IMR-90 (cell line): ENCODE results near the gene ATG5. TPM values are rescaled to one million over a fixed set of nuclear protein-coding genes. Genes with fewer than 3 reads are reported as not detected.

Source experiments
- ATAC-seq: fragments of 200-7000 bp; cut with Tn5 transposase; 2 replicates; pipeline ENCODE4 v1.9.1; 2020; ENCODE audit warnings: low read depth, mild to moderate bottlenecking, moderate library complexity
- BruUV-seq: library from RNA; stranded (reverse); fragments of 400-500 nt; replicated peaks from 2 replicates; lab custom pipeline; 2021; lab: Mats Ljungman, UMichigan
- CTCF ChIA-PET: fragments of 300-600 bp; formaldehyde crosslinking; extraction: SDS; loops from one replicate; lab custom pipeline; 2021; ENCODE audit warnings: antibody characterized with exemption; lab: Yijun Ruan, JAX
- POLR2A ChIA-PET: fragments of 300-600 bp; sonication (Branson Sonifier 250); formaldehyde crosslinking; loops from one replicate; lab custom pipeline; 2022; ENCODE audit warnings: antibody characterized with exemption; ENCODE audit not compliant: unreplicated experiment; lab: Charles Lee
- DNase-seq: peaks from one replicate; pipeline ENCODE4 v3.0.0; 2013
- H2AFZ ChIP-seq: replicated peaks from 2 replicates; pipeline ENCODE3; 2013; ENCODE audit warnings: low read length, mild to moderate bottlenecking; ENCODE audit not compliant: poor library complexity
- H2AK5ac ChIP-seq: 2 replicates; pipeline ENCODE4 v1.6.1; 2013; ENCODE audit warnings: low read depth, low read length, inconsistent platforms
- H2AK9ac ChIP-seq: replicated peaks from 2 replicates; pipeline ENCODE3; 2013; ENCODE audit warnings: mild to moderate bottlenecking, low read depth, low read length, moderate library complexity; ENCODE audit not compliant: poor library complexity
- H2BK120ac ChIP-seq: 2 replicates; pipeline ENCODE4 v1.6.1; 2013; ENCODE audit warnings: low read depth, low read length, inconsistent platforms
- H2BK15ac ChIP-seq: 3 replicates; pipeline ENCODE4 v1.6.1; 2013; ENCODE audit warnings: low read depth, low read length, inconsistent platforms
- H2BK20ac ChIP-seq: 2 replicates; pipeline ENCODE4 v1.6.1; 2013; ENCODE audit warnings: low read depth, mild to moderate bottlenecking, inconsistent platforms, low read length, moderate library complexity
- H2BK5ac ChIP-seq: 2 replicates; pipeline ENCODE4 v1.6.1; 2013; ENCODE audit warnings: mild to moderate bottlenecking, low read depth, low read length, inconsistent platforms; ENCODE audit not compliant: poor library complexity, severe bottlenecking
- H3K14ac ChIP-seq: replicated peaks from 2 replicates; pipeline ENCODE4 v1.6.1; 2013; ENCODE audit warnings: low read depth, low read length, inconsistent platforms
- H3K18ac ChIP-seq: 2 replicates; pipeline ENCODE4 v1.6.1; 2013; ENCODE audit warnings: low read depth, low read length, control low read depth
- H3K23ac ChIP-seq: 2 replicates; pipeline ENCODE4 v1.6.1; 2013; ENCODE audit warnings: low read depth, low read length, inconsistent platforms
- H3K27ac ChIP-seq: 2 replicates; pipeline ENCODE4 v1.5.1; 2013; ENCODE audit warnings: mild to moderate bottlenecking, control low read depth, low read length; ENCODE audit not compliant: insufficient read depth
- H3K27me3 ChIP-seq: 2 replicates; pipeline ENCODE4 v1.6.1; 2013; ENCODE audit warnings: low read length; ENCODE audit not compliant: control insufficient read depth, insufficient read depth
- H3K36me3 ChIP-seq: 2 replicates; pipeline ENCODE4 v1.6.1; 2013; ENCODE audit warnings: low read length, mixed read lengths; ENCODE audit not compliant: control insufficient read depth, insufficient read depth
- H3K4ac ChIP-seq: 2 replicates; pipeline ENCODE4 v1.6.1; 2013; ENCODE audit warnings: low read depth, low read length, inconsistent platforms
- H3K4me1 ChIP-seq: 2 replicates; pipeline ENCODE4 v1.6.1; 2013; ENCODE audit warnings: low read length, mixed read lengths; ENCODE audit not compliant: control insufficient read depth, insufficient read depth
- H3K4me2 ChIP-seq: 2 replicates; pipeline ENCODE4 v1.6.1; 2013; ENCODE audit warnings: low read depth, mild to moderate bottlenecking, control low read depth, low read length, moderate library complexity
- H3K4me3 ChIP-seq: 2 replicates; pipeline ENCODE4 v1.5.1; 2013; ENCODE audit warnings: low read depth, mild to moderate bottlenecking, control low read depth, low read length, moderate library complexity; ENCODE audit not compliant: insufficient read depth
- H3K56ac ChIP-seq: 2 replicates; pipeline ENCODE4 v1.6.1; 2013; ENCODE audit warnings: low read length, inconsistent platforms; ENCODE audit not compliant: insufficient read depth; ENCODE audit errors: extremely low read depth
- H3K79me1 ChIP-seq, 2 experiments: 2 replicates each; pipeline ENCODE4 v1.6.1; 2013; ENCODE audit warnings: low read length in 2 of 2, inconsistent platforms in 1 of 2, low read depth in 1 of 2
- H3K9ac ChIP-seq: 2 replicates; pipeline ENCODE4 v1.6.1; 2013; ENCODE audit warnings: low read depth, low read length, control low read depth
- H3K9me1 ChIP-seq: 2 replicates; pipeline ENCODE4 v1.6.1; 2013; ENCODE audit warnings: low read length, inconsistent platforms; ENCODE audit not compliant: insufficient read depth
- H3K9me3 ChIP-seq: 2 replicates; pipeline ENCODE4 v1.6.1; 2013; ENCODE audit warnings: low read length; ENCODE audit not compliant: control insufficient read depth, insufficient read depth
- H4K20me1 ChIP-seq: 2 replicates; pipeline ENCODE4 v1.6.1; 2013; ENCODE audit warnings: low read length, inconsistent platforms; ENCODE audit not compliant: insufficient read depth
- H4K5ac ChIP-seq: 2 replicates; pipeline ENCODE4 v1.6.1; 2013; ENCODE audit warnings: mild to moderate bottlenecking, low read depth, low read length, control low read depth
- H4K8ac ChIP-seq, 2 experiments: 2 replicates each; pipeline ENCODE4 v1.6.1; 2013; ENCODE audit warnings: low read depth in 2 of 2, low read length in 2 of 2, control low read depth in 1 of 2, inconsistent platforms in 1 of 2
- H4K91ac ChIP-seq: 2 replicates; pipeline ENCODE4 v1.6.1; 2013; ENCODE audit warnings: low read depth, low read length, inconsistent platforms; ENCODE audit not compliant: insufficient read depth
- CHD1 ChIP-seq: IDR thresholded peaks from 2 replicates; pipeline ENCODE4 v1.6.1; 2012; ENCODE audit warnings: low read depth, low read length, improper control_type of control experiment
- FOS ChIP-seq: fragments of 150-350 bp; IDR thresholded peaks from 2 replicates; pipeline ENCODE4 v1.6.1; 2016; ENCODE audit warnings: low read depth, low read length
- MAZ ChIP-seq: IDR thresholded peaks from 2 replicates; pipeline ENCODE4 v1.6.1; 2012; ENCODE audit warnings: low read depth, mild to moderate bottlenecking, low read length, improper control_type of control experiment, moderate library complexity, borderline replicate concordance
- NFE2L2 ChIP-seq: fragments of 150-350 bp; IDR thresholded peaks from 2 replicates; pipeline ENCODE4 v1.6.1; 2016; ENCODE audit warnings: low read depth, mild to moderate bottlenecking, low read length
- RAD21 ChIP-seq: IDR thresholded peaks from 2 replicates; pipeline ENCODE4 v1.6.1; 2012; ENCODE audit warnings: low read length, improper control_type of control experiment
- RCOR1 ChIP-seq: IDR thresholded peaks from 2 replicates; pipeline ENCODE4 v1.6.1; 2012; ENCODE audit warnings: mild to moderate bottlenecking, low read length, improper control_type of control experiment; ENCODE audit not compliant: insufficient replicate concordance
- RFX5 ChIP-seq: IDR thresholded peaks from 2 replicates; pipeline ENCODE4 v1.8.0; 2012; ENCODE audit warnings: low read depth, mild to moderate bottlenecking, low read length, moderate library complexity
- SMC3 ChIP-seq: fragments of 150-350 bp; IDR thresholded peaks from 2 replicates; pipeline ENCODE4 v1.6.1; 2016; ENCODE audit warnings: low read depth, mild to moderate bottlenecking, antibody characterized with exemption, low read length, moderate library complexity
- WGBS, 2 experiments: methylation state at CpG; one replicate each; pipeline versions ENCODE4 v1.1.5 to v1.1.7; 2013; ENCODE audit warnings: missing lambda C conversion rate in 2 of 2; ENCODE audit not compliant: insufficient read length in 1 of 2; ENCODE audit errors: extremely low coverage in 2 of 2; 5-methylcytosine and 5-hydroxymethylcytosine counted together
- dilution Hi-C: fragments of 300-500 bp; cut with HindIII; formaldehyde crosslinking; loops from one replicate; pipeline ENCODE4 v1.14.3; 2018; ENCODE audit warnings: low sequenced_read_pairs; ENCODE audit not compliant: unreplicated experiment
- in situ Hi-C: fragments of 300-500 bp; cut with MboI; formaldehyde crosslinking; loops from 3 replicates; pipeline ENCODE4 v1.14.3; 2019; ENCODE audit warnings: low sequenced_read_pairs, inconsistent platforms, mixed read lengths
- intact Hi-C: fragments of 100-400 bp; cut with micrococcal nuclease; formaldehyde crosslinking; loops from 2 replicates; pipeline ENCODE4 v1.10.0; 2022
- polyA plus RNA-seq, 3 experiments: library from polyadenylated mRNA; depleted of rRNA; stranded (reverse); fragments of >200 nt; gene quantifications; 2 replicates each; pipeline ENCODE4 v1.2.3, GENCODE V29; 2012; ENCODE audit warnings: low replicate concordance in 1 of 3
- total RNA-seq: library from RNA; depleted of rRNA; stranded (reverse); fragments of >200 nt; gene quantifications from 2 replicates; pipeline ENCODE4 v1.2.3, GENCODE V29; 2012
- TF ChIP-seq, protein P1 (sequence below): fragments of 150-350 bp; IDR thresholded peaks from 2 replicates; pipeline ENCODE4 v1.6.1; 2017; ENCODE audit warnings: mild to moderate bottlenecking, antibody characterized with exemption, low read length, low read depth

Gene ATG5
- total and polyA plus RNA-seq, 2 of the 4 experiments (the other 2 are of a cell fraction), result 13.5 to 28.0 TPM

DNA sequence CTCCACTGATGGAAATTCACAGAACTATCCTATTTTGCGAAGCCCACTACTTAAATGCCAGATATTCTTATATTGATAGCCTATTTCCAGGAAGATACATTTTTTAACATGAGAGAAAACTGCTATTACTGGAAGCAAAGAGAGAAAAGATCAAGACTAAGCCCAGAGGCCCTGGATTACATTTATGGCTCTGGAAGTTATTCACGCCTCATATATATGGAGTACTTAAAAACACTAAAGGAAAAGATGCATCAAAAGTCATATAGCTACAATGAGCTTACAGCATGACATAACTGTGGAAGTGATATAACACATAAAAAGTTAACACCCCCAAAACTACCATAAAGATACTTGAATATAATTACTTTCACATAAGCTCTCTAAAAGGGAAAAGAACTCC lies 19.8 kb downstream of the ATG5 start:
- Histone ChIP-seq H3K36me3 (no peaks in the 10 kb centered on the region), H3K27ac (no peak overlapping the region), H3K27me3 (no peaks in the 10 kb centered on the region), H4K91ac (no peak overlapping the region), H3K56ac (no peak overlapping the region), H3K14ac (no peak overlapping the region), H3K9ac (no peak overlapping the region), H3K9me1 (no peaks in the 10 kb centered on the region), H4K20me1 (no peaks in the 10 kb centered on the region), H4K5ac (no peak overlapping the region), H3K79me1 (peaks cover 5 to 31% of the 10 kb centered on the region in 2 experiments; a peak in 3 of 4 replicates), H3K4me1 (no peaks in the 10 kb centered on the region), H2AK5ac (no peak overlapping the region), H3K9me3 (no peaks in the 10 kb centered on the region), H3K4ac (no peak overlapping the region), H2BK5ac (no peak overlapping the region), H4K8ac (no peak overlapping the region), H3K4me2 (no peak overlapping the region), H2BK15ac (no peak overlapping the region), H2BK20ac (no peak overlapping the region), H3K18ac (no peak overlapping the region), H3K23ac (no peak overlapping the region; the same call in 1 of the 2 replicates), H2AK9ac (no peak overlapping the region), H2BK120ac (no peak overlapping the region), H3K4me3 (no peak overlapping the region), H2AFZ (no peak overlapping the region)
- in situ Hi-C loops, result loop anchor here (10.0 kb wide), 4 partner anchors 211 to 871 kb away; no protein-coding TSS in a partner anchor
- BruUV-seq, result no TSS peak
- no CpG with 5 or more reads among the region's 2 CpGs for WGBS, 2 experiments
- DNase-seq (no peak), ATAC-seq (no peak)
- POLR2A ChIA-PET, result no interaction called here
- TF ChIP-seq, protein P1, sequence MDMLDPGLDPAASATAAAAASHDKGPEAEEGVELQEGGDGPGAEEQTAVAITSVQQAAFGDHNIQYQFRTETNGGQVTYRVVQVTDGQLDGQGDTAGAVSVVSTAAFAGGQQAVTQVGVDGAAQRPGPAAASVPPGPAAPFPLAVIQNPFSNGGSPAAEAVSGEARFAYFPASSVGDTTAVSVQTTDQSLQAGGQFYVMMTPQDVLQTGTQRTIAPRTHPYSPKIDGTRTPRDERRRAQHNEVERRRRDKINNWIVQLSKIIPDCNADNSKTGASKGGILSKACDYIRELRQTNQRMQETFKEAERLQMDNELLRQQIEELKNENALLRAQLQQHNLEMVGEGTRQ, result no peak
- no peak for TF ChIP-seq RCOR1
- no peak for TF ChIP-seq SMC3
- no peak for TF ChIP-seq RAD21
- no peak for TF ChIP-seq MAZ
- no peak for TF ChIP-seq CHD1
- TF ChIP-seq NFE2L2, result no peak
- no peak for TF ChIP-seq RFX5
- TF ChIP-seq FOS, result no peak
- intact Hi-C loops, result loop anchor here (10.0 kb wide), 1 partner anchor 701 kb away; no protein-coding TSS in a partner anchor
- dilution Hi-C loops, result no loop called here
- CTCF ChIA-PET, result no interaction called here
